NCI-H226 (cell line): ENCODE results near the gene ADAMTS18.

Experiments
- DNase-seq: peaks from one replicate; pipeline ENCODE4 v3.0.0-alpha.2; 2015

ADAMTS18 gene

GRCh38 chr16:77386831-77387814, 47.7 kb downstream of the ADAMTS18 start:
- no peak for DNase-seq

GRCh38 chr16:77385481-77385880, 49.4 kb downstream of the ADAMTS18 start:
- DNase-seq = no peak

GRCh38 chr16:77383606-77384187, 51.1 kb downstream of the ADAMTS18 start:
- DNase-seq = no peak

- no peak for DNase-seq
Observed at GRCh38 chr16:77376358-77376757, 58.5 kb downstream of the ADAMTS18 start.

- no peak for DNase-seq
Observed at GRCh38 chr16:77375396-77375795, 59.4 kb downstream of the ADAMTS18 start.

- no peak for DNase-seq
Observed at GRCh38 chr16:77374384-77374783, 60.5 kb downstream of the ADAMTS18 start.

GRCh38 chr16:77373726-77374125, 61.1 kb downstream of the ADAMTS18 start:
- no peak for DNase-seq

GRCh38 chr16:77364770-77365169, 70.1 kb downstream of the ADAMTS18 start:
- DNase-seq = no peak

- DNase-seq = no peak
Observed at GRCh38 chr16:77359065-77359502, 75.8 kb downstream of the ADAMTS18 start.

- no peak for DNase-seq
Observed at GRCh38 chr16:77353587-77354263, 81.1 kb downstream of the ADAMTS18 start.

- peak; percentile 10 for DNase-seq
Observed at GRCh38 chr16:77344341-77344740, 90.5 kb downstream of the ADAMTS18 start.

GRCh38 chr16:77336637-77337036, 98.2 kb downstream of the ADAMTS18 start:
- DNase-seq = no peak

- no peak for DNase-seq
Observed at GRCh38 chr16:77335652-77336234, 99.1 kb downstream of the ADAMTS18 start.

- DNase-seq = no peak
Observed at GRCh38 chr16:77332792-77333191, 102.0 kb downstream of the ADAMTS18 start.

GRCh38 chr16:77331802-77332586, 102.8 kb downstream of the ADAMTS18 start:
- DNase-seq = no peak

- DNase-seq = no peak
Observed at GRCh38 chr16:77331043-77331442, 103.8 kb downstream of the ADAMTS18 start.

- DNase-seq = no peak
Observed at GRCh38 chr16:77330332-77331042, 104.3 kb downstream of the ADAMTS18 start.

- DNase-seq = no peak
Observed at GRCh38 chr16:77328768-77329167, 106.1 kb downstream of the ADAMTS18 start.

GRCh38 chr16:77328274-77328673, 106.6 kb downstream of the ADAMTS18 start:
- no peak for DNase-seq

- DNase-seq = no peak
Observed at GRCh38 chr16:77327717-77328116, 107.1 kb downstream of the ADAMTS18 start.

- DNase-seq = no peak
Observed at GRCh38 chr16:77324729-77325128, 110.1 kb downstream of the ADAMTS18 start.

- no peak for DNase-seq
Observed at GRCh38 chr16:77323695-77324094, 111.1 kb downstream of the ADAMTS18 start.
